Transverse colon (tissue), 4 donors: ENCODE measurements around the gene SMIM28. TPM values are rescaled to one million over a fixed set of nuclear protein-coding genes. Genes with fewer than 3 reads are reported as not detected.

Experiments
- DNase-seq: peaks from one replicate; pipeline ENCODE4 v3.0.0-alpha.2; 2019
- H3K27ac ChIP-seq, 4 donors: fragments of 200-600 bp; sonication (generic); 2 replicates each; pipeline ENCODE4 v1.5.1; 2016 to 2018; ENCODE audit warnings: inconsistent platforms in 4 of 4
- H3K27me3 ChIP-seq: fragments of 200-600 bp; sonication (generic); 2 replicates; pipeline ENCODE4 v1.5.1; 2017; ENCODE audit warnings: inconsistent platforms
- H3K36me3 ChIP-seq, 4 donors: fragments of 200-600 bp; sonication (generic); 2 replicates each; pipeline ENCODE4 v1.5.1; 2017 to 2019; ENCODE audit warnings: inconsistent platforms in 4 of 4
- H3K4me1 ChIP-seq, 4 donors: fragments of 200-600 bp; sonication (generic); 2 replicates each; pipeline ENCODE4 v1.5.1; 2017 to 2020; ENCODE audit warnings: inconsistent platforms in 4 of 4
- H3K4me3 ChIP-seq, 4 donors: fragments of 200-600 bp; sonication (generic); 1 replicate in 1 of 4; 2 replicates in 3 of 4; pipeline versions ENCODE4 v1.5.1 to v1.6.1; 2017 to 2019; ENCODE audit warnings: inconsistent platforms in 4 of 4
- H3K9me3 ChIP-seq, 2 donors: fragments of 200-600 bp; sonication (generic); 2 replicates each; pipeline ENCODE4 v1.5.1; 2017 to 2019; ENCODE audit warnings: inconsistent platforms in 2 of 2
- CTCF ChIP-seq, 5 experiments: fragments of 200-600 bp in 3 of 5; fragments of 450-650 bp in 2 of 5; sonication (generic) in 3 of 5; IDR thresholded peaks; 1 replicate in 2 of 5; 2 replicates in 3 of 5; pipeline ENCODE4 v1.5.1; 2016 to 2017; ENCODE audit warnings: antibody characterized with exemption in 5 of 5, inconsistent platforms in 3 of 5, mild to moderate bottlenecking in 2 of 5, moderate library complexity in 1 of 5
- EP300 ChIP-seq: sonication (generic); formaldehyde crosslinking; IDR thresholded peaks from one replicate; pipeline ENCODE4 v1.6.1; 2017; ENCODE audit warnings: antibody characterized with exemption, low read depth
- POLR2A ChIP-seq: fragments of 450-650 bp; IDR thresholded peaks from one replicate; pipeline ENCODE4 v1.6.1; 2016; ENCODE audit warnings: antibody characterized with exemption, mild to moderate bottlenecking, moderate library complexity
- POLR2AphosphoS5 ChIP-seq, 3 donors: sonication (generic); formaldehyde crosslinking; IDR thresholded peaks; one replicate each; pipeline ENCODE4 v1.6.1; 2016; ENCODE audit warnings: antibody characterized with exemption in 3 of 3
- WGBS, 2 donors: methylation state at CpG; one replicate each; pipeline ENCODE4 v1.1.5; 2018; ENCODE audit warnings: low coverage in 1 of 2; 5-methylcytosine and 5-hydroxymethylcytosine counted together
- in situ Hi-C, 4 donors: fragments of 200-750 bp; cut with MboI; loops; one replicate each; pipeline versions ENCODE4 v1.15.0 to v1.15.1; 2017; ENCODE audit warnings: low sequenced_read_pairs in 3 of 4, low pct_ligation_motif_present in 1 of 4, low pct_unique_long_range_greater_than_20kb in 1 of 4
- intact Hi-C: fragments of 100-400 bp; cut with DNase I; formaldehyde crosslinking; loops from one replicate; pipeline ENCODE4 v1.15.1; 2023; ENCODE audit warnings: low total_unique reads
- total RNA-seq, 4 donors: library from RNA; depleted of rRNA; stranded (reverse); fragments of >200 nt; gene quantifications; one replicate each; pipeline ENCODE4 v1.1.0, GENCODE V29; 2016

The SMIM28 gene
- total RNA-seq, result under 1 TPM in 1 of 4 donors, not detected in 3; 0.96 TPM

- Histone ChIP-seq H3K27ac (no peak within 1 kb of the TSS), H3K36me3 (no peaks in the 10 kb centered on the region), H3K9me3 (no peaks in the 10 kb centered on the region), H3K4me1 (no peaks in the 10 kb centered on the region), H3K4me3 (no peak within 1 kb of the TSS), H3K27me3 (no peaks in the 10 kb centered on the region)
- 70% methylated on average over 6 of the region's 6 CpGs; no CpG with 5 or more reads in 1 of the 2 donors for WGBS, 2 donors
- no peak for TF ChIP-seq CTCF (IDR thresholded peaks at IDR 0.05)
- no peak for TF ChIP-seq POLR2A
- no peak for TF ChIP-seq POLR2AphosphoS5 (IDR thresholded peaks at IDR 0.05)
- no peak for TF ChIP-seq EP300
- intact Hi-C loops, result no loop called here
- DNase-seq, result no peak
- in situ Hi-C loops, result no loop called here
These were observed at the start of gene SMIM28 for GRCh38 chr6:138377844-138378243. SMIM28 (plus strand) TSS chr6:138377905; CDS start chr6:138378073, 168 bp downstream.

GRCh38 chr6:138328210-138328609, 49.5 kb upstream of the SMIM28 start:
- DNase-seq, result no peak
- intact Hi-C loops, result no loop called here

GRCh38 chr6:138330763-138331162, 46.9 kb upstream of the SMIM28 start:
- TF ChIP-seq EP300, result no peak
- no peak for TF ChIP-seq POLR2A
- TF ChIP-seq CTCF (IDR thresholded peaks at IDR 0.05), result no peak
- no peak for TF ChIP-seq POLR2AphosphoS5 (IDR thresholded peaks at IDR 0.05)
- in situ Hi-C loops (no loop called here), intact Hi-C loops (no loop called here)
- H3K9me3 ChIP-seq, result no peaks in the 10 kb centered on the region
- no peak overlapping the region for H3K27ac ChIP-seq
- peaks cover 0 to 2% (median 0%) of the 10 kb centered on the region in 4 donors for H3K36me3 ChIP-seq
- H3K27me3 ChIP-seq, result no peaks in the 10 kb centered on the region
- H3K4me1 ChIP-seq, result no peaks in the 10 kb centered on the region
- H3K4me3 ChIP-seq, result no peak overlapping the region
- WGBS, 2 donors, result 82 to 88% methylated on average over 1 of the region's 1 CpG
- no peak for DNase-seq

More at GRCh38 chr6:138328210-138328609, 49.5 kb upstream of the SMIM28 start:
- Histone ChIP-seq H3K4me1 (no peaks in the 10 kb centered on the region), H3K9me3 (no peaks in the 10 kb centered on the region), H3K4me3 (no peak overlapping the region), H3K27ac (no peak overlapping the region), H3K27me3 (no peaks in the 10 kb centered on the region), H3K36me3 (no peaks in the 10 kb centered on the region)
- 65 to 70% methylated on average over 3 of the region's 3 CpGs for WGBS, 2 donors
- TF ChIP-seq EP300 (no peak), CTCF (IDR thresholded peaks at IDR 0.05) (no peak), POLR2A (no peak), POLR2AphosphoS5 (IDR thresholded peaks at IDR 0.05) (no peak)
- in situ Hi-C loops, result no loop called here

- DNase-seq, result no peak
- WGBS, 2 donors, result 72 to 91% methylated on average over 1 of the region's 1 CpG
These were observed 46.3 kb upstream of the SMIM28 start for GRCh38 chr6:138331444-138331843.

More at GRCh38 chr6:138331444-138331843, 46.3 kb upstream of the SMIM28 start:
- in situ Hi-C loops, result no loop called here
- peaks cover 0 to 4% (median 0%) of the 10 kb centered on the region in 4 donors for H3K36me3 ChIP-seq
- H3K4me1 ChIP-seq, result no peaks in the 10 kb centered on the region
- intact Hi-C loops, result no loop called here
- no peaks in the 10 kb centered on the region for H3K9me3 ChIP-seq
- no peak overlapping the region for H3K4me3 ChIP-seq
- TF ChIP-seq CTCF (IDR thresholded peaks at IDR 0.05), result no peak
- no peak for TF ChIP-seq POLR2AphosphoS5 (IDR thresholded peaks at IDR 0.05)
- TF ChIP-seq POLR2A, result no peak
- TF ChIP-seq EP300, result no peak
- no peaks in the 10 kb centered on the region for H3K27me3 ChIP-seq
- no peak overlapping the region for H3K27ac ChIP-seq
